Cardiac muscle cell (in vitro differentiated cells and primary cell): Measurements from ENCODE around the gene MYBPH. TPM values are rescaled to one million over a fixed set of nuclear protein-coding genes. Genes with fewer than 3 reads are reported as not detected.

ENCODE experiments used
- DNase-seq, 2 donors: peaks; one replicate each; pipeline versions ENCODE4 v3.0.0 to v3.0.0-alpha.2; 2010 to 2017; ENCODE audit warnings: low read depth in 1 of 2, low spot score in 1 of 2
- H3K27ac ChIP-seq: fragments of 200-600 bp; sonication (generic); 2 replicates; pipeline ENCODE4 v1.5.1; 2016
- H3K27me3 ChIP-seq: fragments of 200-600 bp; sonication (generic); 2 replicates; pipeline ENCODE4 v1.6.0; 2016; ENCODE audit warnings: control low read depth
- H3K36me3 ChIP-seq: fragments of 200-600 bp; sonication (generic); 2 replicates; pipeline ENCODE4 v1.5.1; 2016; ENCODE audit warnings: control low read depth
- H3K4me1 ChIP-seq: fragments of 200-600 bp; sonication (generic); 2 replicates; pipeline ENCODE4 v1.8.1; 2017; ENCODE audit warnings: low read depth, mild to moderate bottlenecking, mixed run types
- H3K4me3 ChIP-seq: fragments of 200-600 bp; sonication (generic); 2 replicates; pipeline ENCODE4 v1.5.1; 2016; ENCODE audit warnings: mild to moderate bottlenecking
- H3K9me3 ChIP-seq: fragments of 200-600 bp; sonication (generic); 2 replicates; pipeline ENCODE4 v1.5.1; 2017; ENCODE audit warnings: low read depth, mild to moderate bottlenecking, control low read depth
- polyA plus RNA-seq: library from polyadenylated mRNA; unstranded; fragments of >200 nt; fragmentation: Nextera tagmentation; extraction: Ambion mirVana; gene quantifications from 2 replicates; pipeline ENCODE4 v1.2.1, GENCODE V29; 2016
- total RNA-seq: library from RNA; depleted of rRNA; stranded (reverse); fragments of >200 nt; gene quantifications from 2 replicates; pipeline ENCODE4 v1.2.3, GENCODE V29; 2016
- TF ChIP-seq, protein P1 (sequence below): IDR thresholded peaks from 2 replicates; pipeline ENCODE4 v1.5.1; 2012; ENCODE audit warnings: low read depth, mild to moderate bottlenecking, low read length

The MYBPH gene
- total and polyA plus RNA-seq, 2 experiments from 2014 or later = 1.4 to 2.1 TPM

DNA sequence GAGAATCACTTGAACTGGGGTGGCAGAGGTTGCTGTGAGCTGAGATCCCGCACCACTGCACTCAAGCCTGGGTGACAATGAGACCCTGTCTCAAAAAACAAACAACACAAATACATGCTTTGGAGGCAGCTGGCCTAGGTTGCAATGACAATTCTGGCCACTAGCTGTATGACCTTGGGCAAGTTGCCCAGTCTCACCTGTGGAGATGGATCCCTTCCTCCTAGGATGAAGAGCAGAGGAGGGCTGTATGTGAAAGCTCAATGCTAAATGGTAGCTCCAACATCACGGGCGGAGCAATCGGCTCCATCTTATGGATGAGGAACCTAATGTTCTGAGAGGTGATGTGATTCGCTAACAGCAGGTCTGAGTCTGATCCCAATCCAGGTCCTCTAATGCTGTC is 27.5 kb downstream of the MYBPH start:
- Histone ChIP-seq H3K27me3 (no peaks in the 10 kb centered on the region), H3K4me1 (peaks cover 56% of the 10 kb centered on the region), H3K9me3 (no peaks in the 10 kb centered on the region), H3K36me3 (no peaks in the 10 kb centered on the region), H3K4me3 (no peak overlapping the region), H3K27ac (peak overlapping the region; percentile 72)
- TF ChIP-seq, protein P1, sequence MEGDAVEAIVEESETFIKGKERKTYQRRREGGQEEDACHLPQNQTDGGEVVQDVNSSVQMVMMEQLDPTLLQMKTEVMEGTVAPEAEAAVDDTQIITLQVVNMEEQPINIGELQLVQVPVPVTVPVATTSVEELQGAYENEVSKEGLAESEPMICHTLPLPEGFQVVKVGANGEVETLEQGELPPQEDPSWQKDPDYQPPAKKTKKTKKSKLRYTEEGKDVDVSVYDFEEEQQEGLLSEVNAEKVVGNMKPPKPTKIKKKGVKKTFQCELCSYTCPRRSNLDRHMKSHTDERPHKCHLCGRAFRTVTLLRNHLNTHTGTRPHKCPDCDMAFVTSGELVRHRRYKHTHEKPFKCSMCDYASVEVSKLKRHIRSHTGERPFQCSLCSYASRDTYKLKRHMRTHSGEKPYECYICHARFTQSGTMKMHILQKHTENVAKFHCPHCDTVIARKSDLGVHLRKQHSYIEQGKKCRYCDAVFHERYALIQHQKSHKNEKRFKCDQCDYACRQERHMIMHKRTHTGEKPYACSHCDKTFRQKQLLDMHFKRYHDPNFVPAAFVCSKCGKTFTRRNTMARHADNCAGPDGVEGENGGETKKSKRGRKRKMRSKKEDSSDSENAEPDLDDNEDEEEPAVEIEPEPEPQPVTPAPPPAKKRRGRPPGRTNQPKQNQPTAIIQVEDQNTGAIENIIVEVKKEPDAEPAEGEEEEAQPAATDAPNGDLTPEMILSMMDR = peak; percentile 21
- no peak for DNase-seq

DNA sequence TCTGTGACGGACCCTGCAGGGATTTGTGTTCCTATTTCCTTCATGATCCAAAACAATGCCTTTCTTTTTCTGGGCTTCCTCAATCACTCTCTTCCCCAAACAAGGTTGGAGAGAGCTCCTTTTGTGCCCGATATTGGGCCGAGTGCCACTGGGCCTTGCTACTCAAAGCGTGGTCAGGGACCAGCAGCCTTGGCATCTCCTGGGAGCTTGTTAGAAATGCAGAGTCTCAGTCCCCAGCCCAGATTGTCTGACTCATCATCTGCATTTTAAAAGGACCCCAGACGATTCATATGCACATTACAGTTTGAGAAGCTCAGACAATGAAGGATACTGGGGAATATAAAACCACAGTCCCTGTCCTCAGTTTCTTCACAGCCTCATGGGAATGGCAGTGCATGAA is 28.2 kb downstream of the MYBPH start:
- no peaks in the 10 kb centered on the region for H3K27me3 ChIP-seq
- peaks cover 48% of the 10 kb centered on the region for H3K4me1 ChIP-seq
- H3K36me3 ChIP-seq = no peaks in the 10 kb centered on the region
- TF ChIP-seq, protein P1 = no peak
- DNase-seq = no peak
- H3K4me3 ChIP-seq = no peak overlapping the region
- H3K9me3 ChIP-seq = no peaks in the 10 kb centered on the region
- no peak overlapping the region for H3K27ac ChIP-seq

DNA sequence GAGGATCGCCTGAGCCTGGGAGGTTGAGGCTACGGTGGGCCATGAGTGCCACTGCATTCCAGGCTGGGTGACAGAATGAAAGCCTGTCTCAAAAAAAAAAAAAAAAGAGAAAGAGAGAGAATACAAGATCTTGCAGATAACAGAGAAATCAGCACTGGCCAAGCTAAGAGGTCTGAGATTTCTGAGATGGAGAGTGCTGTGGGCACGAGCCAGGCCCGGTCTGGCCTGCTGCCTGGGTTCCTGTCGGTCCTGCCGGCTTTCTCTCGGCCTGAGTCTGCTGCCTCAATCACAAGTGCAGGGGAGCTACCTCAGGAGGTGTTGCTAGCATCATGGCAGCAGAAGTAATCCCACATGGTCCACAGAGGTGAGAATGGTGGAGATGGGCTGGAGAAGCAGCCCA is 29.1 kb downstream of the MYBPH start:
- TF ChIP-seq, protein P1 = no peak
- no peak for DNase-seq
- H3K9me3 ChIP-seq = no peaks in the 10 kb centered on the region
- H3K4me3 ChIP-seq = no peak overlapping the region
- H3K36me3 ChIP-seq = no peaks in the 10 kb centered on the region
- no peak overlapping the region for H3K27ac ChIP-seq
- H3K27me3 ChIP-seq = no peaks in the 10 kb centered on the region
- peaks cover 40% of the 10 kb centered on the region for H3K4me1 ChIP-seq

DNA sequence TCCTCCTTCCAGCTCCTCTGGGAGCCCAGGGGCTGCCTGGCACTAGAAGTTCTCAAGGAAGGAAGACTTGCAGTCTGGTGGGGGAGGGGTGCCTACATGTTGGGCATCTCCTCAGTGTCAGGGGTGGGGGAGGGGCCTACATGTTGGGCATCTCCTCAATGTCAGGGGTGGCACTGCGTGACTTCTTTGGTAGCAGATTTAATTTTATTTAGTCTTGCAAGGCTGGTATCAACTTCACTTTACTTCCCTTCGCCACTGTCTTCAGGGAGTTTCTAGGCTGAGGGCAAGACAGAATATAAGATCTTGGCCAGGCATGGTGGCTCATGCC is 29.6 kb downstream of the MYBPH start:
- peaks cover 38% of the 10 kb centered on the region for H3K4me1 ChIP-seq
- DNase-seq = no peak

DNA sequence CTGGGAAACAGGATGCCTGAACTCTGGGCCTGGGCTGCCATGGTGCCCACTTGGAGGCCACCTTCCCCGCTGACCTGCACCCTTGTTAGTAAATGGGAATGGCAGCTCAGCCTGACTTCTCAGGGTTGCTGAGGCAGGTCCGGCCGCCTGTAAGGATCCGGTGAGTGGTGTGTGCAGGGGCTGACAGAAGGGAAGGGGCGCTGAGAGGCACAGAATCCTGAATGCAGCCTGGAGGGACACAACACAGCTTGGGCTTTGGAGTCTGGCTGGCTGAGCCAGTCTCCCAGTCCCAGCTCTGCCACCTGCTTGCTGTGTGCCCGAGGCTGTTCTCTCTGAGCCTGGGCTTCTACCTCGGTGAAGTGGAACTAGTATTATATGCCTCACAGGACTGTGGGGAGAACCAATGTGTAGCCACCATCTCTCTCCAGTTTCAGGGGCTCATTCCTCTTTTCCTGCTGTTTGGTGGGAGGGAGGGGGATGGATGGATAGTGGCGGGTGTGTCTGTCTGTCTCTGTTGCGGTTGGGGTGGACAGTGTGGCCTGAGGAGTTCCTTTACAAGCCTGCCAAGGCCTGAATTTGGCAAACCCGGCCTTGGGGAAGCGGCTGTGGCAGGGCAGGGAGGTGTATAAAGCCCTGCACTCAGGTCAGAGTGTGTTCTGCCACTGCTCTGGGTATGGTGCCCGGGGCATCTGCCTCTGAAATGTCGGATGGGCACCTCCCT is 30.1 kb downstream of the MYBPH start:
- TF ChIP-seq, protein P1 = no peak
- no peak overlapping the region for H3K27ac ChIP-seq

More for the DNA sequence above, 29.6 kb downstream of the MYBPH start:
- no peaks in the 10 kb centered on the region for H3K27me3 ChIP-seq
- TF ChIP-seq, protein P1 = no peak
- H3K9me3 ChIP-seq = no peaks in the 10 kb centered on the region
- H3K4me3 ChIP-seq = no peak overlapping the region
- H3K27ac ChIP-seq = no peak overlapping the region
- no peaks in the 10 kb centered on the region for H3K36me3 ChIP-seq

More for the DNA sequence above, 30.1 kb downstream of the MYBPH start:
- H3K4me1 ChIP-seq = peaks cover 37% of the 10 kb centered on the region
- no peaks in the 10 kb centered on the region for H3K36me3 ChIP-seq
- H3K4me3 ChIP-seq = no peak overlapping the region
- H3K27me3 ChIP-seq = no peaks in the 10 kb centered on the region
- no peaks in the 10 kb centered on the region for H3K9me3 ChIP-seq
- no peak for DNase-seq
